GM10266 (cell line): ENCODE results near the gene PATZ1.

Source experiments
- DNase-seq: peaks from one replicate; pipeline ENCODE4 v3.0.0; 2012; ENCODE audit errors: extremely low spot score
- CTCF ChIP-seq: IDR thresholded peaks from 2 replicates; pipeline ENCODE4 v1.5.1; 2012; ENCODE audit warnings: mild to moderate bottlenecking, low read depth; ENCODE audit not compliant: control insufficient read depth, insufficient read depth; ENCODE audit errors: missing control alignments

PATZ1 gene

GRCh38 chr22:31332886-31333285 lies 13.3 kb downstream of the PATZ1 start:
- no peak for TF ChIP-seq CTCF
- DNase-seq: no peak

GRCh38 chr22:31332010-31332409 lies 14.1 kb downstream of the PATZ1 start:
- TF ChIP-seq CTCF: no peak

GRCh38 chr22:31329453-31330215 lies 16.5 kb downstream of the PATZ1 start:
- TF ChIP-seq CTCF: no peak
- DNase-seq: no peak

More at GRCh38 chr22:31332010-31332409, 14.1 kb downstream of the PATZ1 start:
- DNase-seq: no peak

GRCh38 chr22:31329029-31329428 lies 17.1 kb downstream of the PATZ1 start:
- no peak for TF ChIP-seq CTCF

GRCh38 chr22:31328544-31328960 lies 17.6 kb downstream of the PATZ1 start:
- DNase-seq: no peak
- no peak for TF ChIP-seq CTCF

More at GRCh38 chr22:31329029-31329428, 17.1 kb downstream of the PATZ1 start:
- no peak for DNase-seq

GRCh38 chr22:31327806-31328543 lies 18.2 kb downstream of the PATZ1 start:
- no peak for DNase-seq
- no peak for TF ChIP-seq CTCF

- DNase-seq: no peak
- no peak for TF ChIP-seq CTCF
These were observed 19.3 kb downstream of the PATZ1 start for GRCh38 chr22:31326877-31327276.
